ENCODE measurements around the gene PIH1D1.
"Not testable (repeated sequence)": the region's sequence is repeated elsewhere in the genome, so short reads cannot be mapped to it uniquely, and the experiment has no call there.

Gene PIH1D1

DNA sequence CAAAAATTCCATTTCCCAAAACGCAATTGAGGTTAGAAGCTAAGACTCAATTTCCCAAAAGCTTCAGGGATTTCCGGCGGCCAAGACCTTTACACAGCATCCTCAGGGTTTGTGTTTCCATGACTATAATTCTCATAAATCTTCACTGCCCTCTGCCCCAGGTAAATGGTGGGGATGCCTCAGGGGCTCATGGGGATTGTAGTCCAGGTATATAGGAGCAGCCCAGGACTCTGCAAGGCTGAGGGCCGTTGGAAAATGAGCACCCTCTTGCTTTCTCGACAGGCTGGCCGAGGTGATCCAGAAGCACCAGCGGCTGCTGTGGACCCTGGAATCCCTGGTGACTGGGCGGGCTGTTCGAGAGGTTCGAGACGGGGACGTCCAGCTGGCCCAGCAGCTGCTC is 7.8 kb upstream of the PIH1D1 start:
- in situ Hi-C loops (cut with MboI; ENCODE audit: low sequenced_read_pairs), result no loop called here

DNA sequence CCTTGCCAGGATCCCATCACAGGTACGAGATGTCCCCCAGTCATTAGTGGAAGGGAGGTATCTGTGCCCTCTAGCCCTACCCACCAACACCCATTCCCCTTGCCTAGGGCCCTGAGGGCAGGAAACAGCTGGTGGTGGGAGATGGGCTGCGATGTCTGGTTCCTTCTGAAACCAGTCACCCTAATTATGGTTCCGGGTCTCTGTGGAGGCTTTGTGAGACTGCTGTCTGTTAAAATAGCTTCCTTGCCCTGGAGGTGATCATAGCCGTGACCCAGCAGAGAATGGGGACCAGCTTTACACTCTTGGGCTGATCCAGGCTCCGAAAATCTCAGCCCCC is 6.9 kb upstream of the PIH1D1 start:
- Histone ChIP-seq H3K36me3 (replicated peaks) (no peaks in the 10 kb centered on the region; the same call in 1 of the 2 replicates), H3K4me1 (peaks cover 3% of the 10 kb centered on the region; the same call in 1 of the 2 replicates), H3K4me3 (no peak overlapping the region), H3K27me3 (ENCODE audit: low read depth) (no peaks in the 10 kb centered on the region), H3K9me3 (no peaks in the 10 kb centered on the region)
- in situ Hi-C loops (cut with MboI; ENCODE audit: low sequenced_read_pairs), result no loop called here
- DNase-seq (ENCODE audit: low spot score in 2 of 2), result no peak

More for the DNA sequence above, 7.8 kb upstream of the PIH1D1 start:
- no peak overlapping the region for H3K4me3 ChIP-seq
- no peaks in the 10 kb centered on the region for H3K4me1 ChIP-seq
- no peaks in the 10 kb centered on the region; the same call in 1 of the 2 replicates for H3K36me3 ChIP-seq (replicated peaks)
- no peaks in the 10 kb centered on the region for H3K27me3 ChIP-seq (ENCODE audit: low read depth)
- DNase-seq (ENCODE audit: low spot score in 2 of 2), result no peak
- H3K9me3 ChIP-seq, result no peaks in the 10 kb centered on the region

DNA sequence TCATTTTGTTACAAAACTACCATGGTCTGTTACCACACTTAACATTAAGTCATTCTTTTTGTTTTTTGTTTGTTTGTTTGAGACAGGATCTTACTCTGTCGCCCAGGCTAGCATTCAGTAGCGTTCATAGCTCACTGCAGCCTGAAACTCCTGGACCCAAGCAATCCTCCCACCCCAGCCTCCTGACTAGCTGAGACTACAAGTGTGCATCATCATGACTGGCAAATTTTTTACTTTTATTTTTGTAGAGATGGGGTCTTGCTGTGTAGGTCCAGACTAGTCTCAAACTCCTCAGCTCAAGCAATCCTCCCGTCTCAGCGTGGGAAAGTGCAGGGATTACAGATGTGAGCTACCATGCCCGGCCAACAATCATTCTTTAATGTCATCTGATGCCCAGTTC is 4.7 kb upstream of the PIH1D1 start:
- no peaks in the 10 kb centered on the region for H3K9me3 ChIP-seq
- in situ Hi-C loops (cut with MboI; ENCODE audit: low sequenced_read_pairs), result no loop called here
- H3K36me3 ChIP-seq (replicated peaks), result no peaks in the 10 kb centered on the region; the same call in 1 of the 2 replicates
- H3K4me1 ChIP-seq, result peaks cover 3% of the 10 kb centered on the region; the same call in 1 of the 2 replicates
- no peaks in the 10 kb centered on the region for H3K27me3 ChIP-seq (ENCODE audit: low read depth)
- DNase-seq (ENCODE audit: low spot score in 2 of 2), result no peak
- H3K4me3 ChIP-seq, result no peak overlapping the region

DNA sequence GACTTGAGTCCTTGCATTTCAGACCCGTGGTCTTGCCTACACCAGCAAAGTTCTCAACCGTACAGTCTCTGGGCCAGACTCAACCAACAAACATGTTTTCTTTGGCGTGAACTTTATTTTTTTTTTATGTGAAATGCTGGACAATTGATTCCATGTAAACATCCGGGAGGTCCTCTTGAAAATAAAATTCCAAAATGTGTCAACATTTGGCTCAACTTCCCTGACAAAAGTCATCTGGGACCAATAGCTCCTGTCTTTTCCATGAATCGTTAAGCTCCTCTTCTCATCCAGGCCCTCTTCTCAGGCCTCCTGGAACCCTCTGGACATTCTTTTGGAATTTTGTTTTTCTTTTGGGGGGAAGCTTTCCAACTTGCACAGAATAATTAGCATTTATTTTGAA is 4.2 kb upstream of the PIH1D1 start:
- in situ Hi-C loops (cut with MboI; ENCODE audit: low sequenced_read_pairs), result no loop called here
- no peaks in the 10 kb centered on the region for H3K9me3 ChIP-seq
- peaks cover 3% of the 10 kb centered on the region; the same call in 1 of the 2 replicates for H3K4me1 ChIP-seq
- no peaks in the 10 kb centered on the region for H3K27me3 ChIP-seq (ENCODE audit: low read depth)
- no peak overlapping the region for H3K4me3 ChIP-seq
- no peaks in the 10 kb centered on the region; the same call in 1 of the 2 replicates for H3K36me3 ChIP-seq (replicated peaks)
- DNase-seq (ENCODE audit: low spot score in 2 of 2), result no peak

DNA sequence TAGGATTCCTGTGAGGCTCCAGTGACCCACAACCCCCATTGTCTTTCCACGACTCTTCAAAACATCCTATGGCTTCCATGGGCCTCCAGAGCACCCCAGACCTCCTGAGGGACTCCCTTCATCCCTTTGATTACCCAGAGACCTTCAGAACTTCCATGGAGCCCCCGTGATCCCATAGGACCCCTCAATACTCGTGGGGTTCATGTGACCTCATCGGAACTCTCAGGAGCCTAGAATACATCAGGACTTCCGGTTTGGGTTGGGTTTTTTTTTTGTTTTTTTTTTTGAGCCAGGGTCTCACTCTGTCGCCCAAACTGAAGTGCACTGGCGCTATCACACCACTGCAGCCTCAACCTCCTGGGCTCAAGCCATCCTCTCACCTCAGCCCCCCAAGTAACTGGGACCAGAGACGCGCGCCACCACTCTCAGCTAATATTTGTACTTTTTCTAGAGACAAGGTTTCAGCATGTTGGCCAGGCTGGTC is 2.2 kb upstream of the PIH1D1 start:
- no peak for DNase-seq (ENCODE audit: low spot score in 2 of 2)
- in situ Hi-C loops (cut with MboI; ENCODE audit: low sequenced_read_pairs), result no loop called here
- peak overlapping the region; percentile 90 for H3K4me3 ChIP-seq
- no peaks in the 10 kb centered on the region for H3K27me3 ChIP-seq (ENCODE audit: low read depth)
- H3K4me1 ChIP-seq, result peaks cover 3% of the 10 kb centered on the region; the same call in 1 of the 2 replicates
- H3K9me3 ChIP-seq, result no peaks in the 10 kb centered on the region
- peaks cover 15% of the 10 kb centered on the region for H3K36me3 ChIP-seq (replicated peaks)

DNA sequence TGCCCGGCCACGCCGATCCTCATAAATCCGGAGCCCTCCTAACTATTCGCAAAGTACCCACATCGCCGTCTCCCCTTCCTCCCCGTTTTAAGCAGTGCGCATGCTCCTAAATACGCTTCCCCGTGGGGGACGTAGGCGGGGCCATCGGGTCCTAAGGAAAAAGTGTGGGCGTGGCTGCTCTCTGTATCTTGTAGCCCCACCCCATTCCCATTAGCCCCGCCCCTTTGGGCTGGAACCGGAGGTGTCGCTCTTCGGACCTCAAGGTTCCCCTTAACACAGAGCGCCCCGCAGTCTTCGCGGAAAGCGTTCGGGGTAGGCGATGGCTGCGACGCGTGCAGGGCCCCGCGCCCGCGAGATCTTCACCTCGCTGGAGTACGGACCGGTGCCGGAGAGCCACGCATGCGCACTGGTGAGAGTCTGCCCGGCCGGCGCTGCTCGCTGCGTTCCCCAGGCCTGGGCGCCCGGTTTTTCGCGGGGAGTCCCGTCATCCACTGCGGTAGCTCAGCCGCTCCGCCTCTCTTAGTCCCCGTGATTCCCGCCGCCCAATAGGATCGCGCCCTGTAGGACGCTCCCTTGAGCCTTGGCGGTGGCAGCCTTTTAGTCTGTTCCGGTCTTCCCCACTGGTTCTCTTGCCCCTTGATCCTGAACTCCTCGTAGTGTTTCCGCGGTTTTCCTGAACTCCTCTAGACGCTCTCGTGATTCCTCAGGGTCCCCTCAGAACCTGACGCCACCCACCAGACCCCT is 1.6 kb upstream of the PIH1D1 start, which contains the start of gene ALDH16A1:
Gene ALDH16A1 (plus strand): TSS at position 213 of the 744 bp plus-strand sequence. CDS start 107 bp downstream, at position 320.
- Histone ChIP-seq H3K4me3 (peak within 1 kb of the TSS; percentile 90), H3K9me3 (no peaks in the 10 kb centered on the region), H3K4me1 (peaks cover 3% of the 10 kb centered on the region; the same call in 1 of the 2 replicates), H3K36me3 (replicated peaks) (peaks cover 21% of the 10 kb centered on the region), H3K27me3 (ENCODE audit: low read depth) (no peaks in the 10 kb centered on the region)
- peak; percentile 96 to 98 for DNase-seq (ENCODE audit: low spot score in 2 of 2)
- in situ Hi-C loops (cut with MboI; ENCODE audit: low sequenced_read_pairs), result no loop called here

DNA sequence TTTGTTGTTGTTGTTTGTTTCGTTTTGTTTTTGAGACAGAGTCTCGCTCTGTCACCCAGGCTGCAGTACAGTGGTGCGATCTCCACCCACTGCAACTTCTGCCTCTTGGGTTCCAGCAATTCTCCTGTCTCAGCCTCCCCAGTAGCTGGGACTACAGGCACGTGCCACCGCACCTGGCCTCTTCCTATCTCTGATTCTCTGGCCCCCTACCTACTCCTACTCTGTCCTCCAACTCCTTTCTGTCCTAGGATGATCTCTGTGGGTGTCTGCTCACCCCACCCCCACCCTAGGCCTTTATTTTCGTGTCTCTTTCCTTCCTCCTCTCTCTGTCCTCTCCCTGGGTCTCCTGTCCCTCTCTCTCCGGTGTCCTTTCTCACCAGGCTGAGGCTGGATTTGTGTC is 1.2 kb downstream of the PIH1D1 start:
- in situ Hi-C loops (cut with MboI; ENCODE audit: low sequenced_read_pairs), result no loop called here
- Histone ChIP-seq H3K36me3 (replicated peaks) (peaks cover 33% of the 10 kb centered on the region), H3K9me3 (no peaks in the 10 kb centered on the region), H3K4me3 (peak overlapping the region; percentile 79), H3K27me3 (ENCODE audit: low read depth) (no peaks in the 10 kb centered on the region), H3K4me1 (peaks cover 3% of the 10 kb centered on the region; the same call in 1 of the 2 replicates)
- DNase-seq (ENCODE audit: low spot score in 2 of 2), result no peak

DNA sequence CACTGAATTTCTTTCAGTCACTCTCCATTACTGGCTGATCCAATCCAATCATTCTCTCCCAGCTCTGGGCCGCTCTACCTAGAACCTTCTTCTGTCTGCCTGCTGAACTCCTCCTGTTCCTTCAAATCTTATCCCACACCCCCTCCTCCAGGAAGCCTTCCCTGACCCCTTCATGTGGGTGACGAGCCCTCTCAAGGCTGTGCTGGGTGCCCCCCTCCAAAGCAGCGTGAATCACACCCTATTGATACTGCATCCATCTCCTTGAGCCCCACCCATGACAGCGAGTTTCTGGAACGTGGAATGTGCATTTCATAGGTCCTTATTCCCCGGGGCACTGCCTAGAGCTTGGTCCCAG is 3.2 kb downstream of the PIH1D1 start:
- Histone ChIP-seq H3K4me1 (no peaks in the 10 kb centered on the region), H3K4me3 (no peak overlapping the region), H3K27me3 (ENCODE audit: low read depth) (no peaks in the 10 kb centered on the region), H3K36me3 (replicated peaks) (peaks cover 33% of the 10 kb centered on the region), H3K9me3 (no peaks in the 10 kb centered on the region)
- no peak for DNase-seq (ENCODE audit: low spot score in 2 of 2)
- in situ Hi-C loops (cut with MboI; ENCODE audit: low sequenced_read_pairs), result no loop called here

DNA sequence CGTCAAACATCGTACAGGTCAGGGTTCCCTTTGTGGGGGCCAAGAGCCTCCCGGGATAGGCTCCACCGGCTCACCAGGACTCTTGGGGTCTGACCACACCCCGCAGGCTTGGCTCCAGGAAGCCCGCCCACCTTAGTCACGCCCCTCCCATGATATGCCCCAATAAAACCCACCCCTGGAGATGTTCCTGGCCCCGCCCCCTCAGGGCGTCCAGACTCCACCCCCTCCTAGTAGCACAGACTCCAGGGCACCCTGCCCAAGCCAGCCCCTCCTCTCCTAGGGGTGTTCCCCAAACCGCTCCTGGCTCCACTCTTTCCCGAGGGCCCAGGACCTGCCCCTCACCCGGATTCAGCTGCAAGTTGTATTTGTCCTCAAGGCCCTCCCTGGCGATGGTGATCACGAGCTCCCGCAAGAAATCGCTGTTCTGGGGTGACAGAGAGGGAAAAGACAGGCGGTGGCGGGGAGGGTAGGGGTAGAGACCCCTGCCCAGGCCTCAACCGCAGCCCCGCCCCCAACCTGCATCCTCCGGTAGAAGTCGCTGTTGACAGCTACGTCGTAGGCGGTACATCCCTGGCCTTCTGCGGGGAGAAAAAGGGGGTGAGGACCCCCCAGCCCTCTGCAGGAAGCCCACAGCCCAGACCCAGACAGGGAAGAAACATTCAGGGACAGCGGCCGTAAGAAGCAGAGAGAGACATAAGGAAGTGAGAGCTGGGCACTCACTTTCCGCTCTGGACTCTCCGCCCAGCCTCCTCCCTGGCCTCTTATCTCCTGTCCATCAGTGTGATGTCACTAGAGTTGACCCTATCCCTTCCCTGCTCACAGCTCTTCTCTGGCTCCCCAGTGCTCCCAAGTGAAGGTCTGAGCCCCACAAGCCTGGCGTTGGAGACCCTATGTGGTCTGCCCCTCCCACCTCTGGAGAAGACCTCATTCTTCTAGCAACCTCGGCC is 3.9 kb downstream of the PIH1D1 start:
- H3K27me3 ChIP-seq (ENCODE audit: low read depth), result no peaks in the 10 kb centered on the region
- peaks cover 33% of the 10 kb centered on the region for H3K36me3 ChIP-seq (replicated peaks)
- no peak overlapping the region for H3K4me3 ChIP-seq
- no peaks in the 10 kb centered on the region for H3K4me1 ChIP-seq
- in situ Hi-C loops (cut with MboI; ENCODE audit: low sequenced_read_pairs), result no loop called here
- H3K9me3 ChIP-seq, result no peaks in the 10 kb centered on the region
- peak; percentile 42 to 83 for DNase-seq (ENCODE audit: low spot score in 2 of 2)

DNA sequence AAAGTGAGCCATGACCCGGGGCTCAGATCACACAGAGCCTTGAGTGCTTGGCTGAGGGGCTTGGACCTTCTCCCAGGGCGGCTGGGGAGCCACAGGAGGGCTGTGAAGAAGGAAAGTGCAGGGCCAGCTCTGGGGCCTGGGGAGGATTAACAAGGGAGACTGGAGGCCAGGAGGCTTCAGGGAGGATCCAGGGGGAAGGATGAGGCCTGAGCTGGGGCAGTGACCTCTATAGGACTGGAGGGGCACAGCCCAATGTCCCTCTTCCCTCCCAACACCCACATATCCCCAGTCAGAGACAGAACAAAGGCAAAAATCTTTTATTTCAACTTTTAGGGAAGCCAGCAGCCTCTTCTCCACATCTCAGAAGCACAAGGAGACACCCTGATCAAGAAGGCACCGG is 5.6 kb downstream of the PIH1D1 start:
- no peak overlapping the region for H3K4me3 ChIP-seq
- H3K9me3 ChIP-seq, result no peaks in the 10 kb centered on the region
- peaks cover 7% of the 10 kb centered on the region for H3K4me1 ChIP-seq
- peaks cover 33% of the 10 kb centered on the region for H3K36me3 ChIP-seq (replicated peaks)
- H3K27me3 ChIP-seq (ENCODE audit: low read depth), result peaks cover 10% of the 10 kb centered on the region
- no peak for DNase-seq (ENCODE audit: low spot score in 2 of 2)
- in situ Hi-C loops (cut with MboI; ENCODE audit: low sequenced_read_pairs), result no loop called here

DNA sequence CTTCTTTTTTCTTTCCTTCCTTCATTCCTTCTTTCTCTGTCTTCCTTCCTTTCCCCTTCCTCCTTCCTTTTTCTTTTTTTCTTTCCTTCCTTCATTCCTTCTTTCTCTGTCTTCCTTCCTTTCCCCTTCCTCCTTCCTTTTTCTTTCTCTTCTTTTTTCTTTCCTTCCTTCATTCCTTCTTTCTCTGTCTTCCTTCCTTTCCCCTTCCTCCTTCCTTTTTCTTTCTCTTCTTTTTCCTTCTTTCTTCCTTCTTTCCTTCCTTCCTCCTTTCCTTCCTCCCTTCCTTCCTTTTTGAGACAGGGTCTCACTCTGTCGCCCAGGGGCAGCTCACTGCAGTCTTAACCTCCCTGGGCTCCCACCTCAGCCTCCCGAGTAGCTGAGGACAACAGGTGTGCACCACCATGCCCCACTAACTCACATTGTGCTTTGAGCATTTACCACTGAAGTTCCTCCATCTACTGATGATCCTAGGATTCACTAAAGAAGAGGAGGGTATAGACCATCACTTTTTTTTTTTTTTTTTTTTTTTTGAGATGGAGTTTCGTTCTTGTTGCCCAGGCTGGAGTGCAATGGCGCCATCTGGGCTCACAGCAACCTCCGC is 7.4 kb downstream of the PIH1D1 start:
- H3K4me3 ChIP-seq; DNase-seq (ENCODE audit: low spot score in 2 of 2); in situ Hi-C loops (cut with MboI; ENCODE audit: low sequenced_read_pairs): not testable (repeated sequence)

DNA sequence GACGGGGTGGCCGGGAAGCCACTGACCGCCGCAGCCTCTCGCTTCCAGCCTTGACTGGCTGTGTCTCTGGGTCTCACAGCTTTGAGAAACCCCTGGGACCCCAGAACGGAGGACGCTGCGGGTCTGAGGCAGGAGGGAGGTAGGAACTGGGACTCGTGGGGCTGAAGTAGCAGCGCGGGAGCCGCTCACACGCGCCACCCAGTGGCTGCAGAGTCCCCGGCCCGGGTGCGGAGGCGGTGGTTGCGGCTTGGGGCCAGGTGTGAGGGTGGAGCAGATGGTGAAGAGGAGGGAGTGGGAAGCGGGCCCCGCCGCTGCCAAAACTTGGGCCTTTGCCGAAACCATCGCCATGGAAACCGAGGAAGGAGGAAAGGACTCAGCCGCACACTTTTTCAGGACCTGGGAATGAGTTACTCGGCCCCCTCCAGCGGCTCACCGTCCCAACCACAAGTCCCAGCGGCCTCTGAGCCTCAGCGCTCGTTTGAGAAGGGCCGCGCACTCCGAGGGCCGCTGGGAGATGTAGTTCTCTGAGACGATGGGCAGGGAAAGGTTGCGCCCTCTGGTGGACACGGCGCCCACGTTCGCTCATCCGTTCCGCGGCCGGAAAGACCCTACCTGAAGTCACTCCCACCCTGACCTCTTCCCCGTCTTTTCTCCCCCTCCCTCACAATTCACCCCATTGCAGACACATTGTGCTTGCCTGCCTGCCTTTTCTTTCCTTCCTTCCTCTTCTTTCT is 8.1 kb downstream of the PIH1D1 start:
- Histone ChIP-seq H3K36me3 (replicated peaks) (peaks cover 15% of the 10 kb centered on the region), H3K4me1 (peaks cover 11% of the 10 kb centered on the region), H3K27me3 (ENCODE audit: low read depth) (peaks cover 32% of the 10 kb centered on the region), H3K9me3 (no peaks in the 10 kb centered on the region), H3K4me3 (peak overlapping the region; percentile 56)
- DNase-seq (ENCODE audit: low spot score in 2 of 2), result peak; percentile 91 to 96
- in situ Hi-C loops (cut with MboI; ENCODE audit: low sequenced_read_pairs), result no loop called here

More for the DNA sequence above, 7.4 kb downstream of the PIH1D1 start:
- H3K4me1 ChIP-seq, result peaks cover 11% of the 10 kb centered on the region
- not testable (repeated sequence) for H3K9me3 ChIP-seq
- H3K36me3 ChIP-seq (replicated peaks), result peaks cover 22% of the 10 kb centered on the region
- peaks cover 26% of the 10 kb centered on the region for H3K27me3 ChIP-seq (ENCODE audit: low read depth)

Measured in HAP-1 (cell line).